Upper lobe of left lung (tissue), 6 donors: Measurements from ENCODE around the gene DPP10. TPM values are rescaled to one million over a fixed set of nuclear protein-coding genes. Genes with fewer than 3 reads are reported as not detected.

Experiments used
- ATAC-seq, 2 donors: fragments of 200-7000 bp; cut with Tn5 transposase; one replicate each; pipeline ENCODE4 v1.9.1; 2022; ENCODE audit warnings: mild to moderate bottlenecking in 2 of 2, moderate library complexity in 2 of 2; ENCODE audit not compliant: low FRiP score in 2 of 2
- DNase-seq, 2 donors: peaks; one replicate each; pipeline ENCODE4 v3.0.0-alpha.2; 2019 to 2020
- H3K27ac ChIP-seq, 4 donors: fragments of 200-600 bp; sonication (generic); one replicate each; pipeline ENCODE4 v1.5.1; 2016 to 2019
- H3K27me3 ChIP-seq, 4 donors: fragments of 200-600 bp; sonication (generic); one replicate each; pipeline ENCODE4 v1.5.1; 2017 to 2019
- H3K36me3 ChIP-seq, 4 donors: fragments of 200-600 bp; sonication (generic); one replicate each; pipeline ENCODE4 v1.5.1; 2016 to 2019
- H3K4me1 ChIP-seq, 4 donors: fragments of 200-600 bp; sonication (generic); one replicate each; pipeline ENCODE4 v1.5.1; 2018 to 2019
- H3K4me3 ChIP-seq, 4 donors: fragments of 200-600 bp; sonication (generic); one replicate each; pipeline ENCODE4 v1.5.1; 2017 to 2019; ENCODE audit warnings: mild to moderate bottlenecking in 2 of 4, moderate library complexity in 1 of 4
- H3K9me3 ChIP-seq, 4 donors: fragments of 200-600 bp; sonication (generic); one replicate each; pipeline ENCODE4 v1.5.1; 2018 to 2019
- CTCF ChIP-seq, 6 experiments: fragments of 450-650 bp in 4 of 6; fragments of 200-600 bp in 2 of 6; sonication (generic) in 2 of 6; IDR thresholded peaks; one replicate each; pipeline ENCODE4 v1.5.1; 2016 to 2019; ENCODE audit warnings: antibody characterized with exemption in 6 of 6
- EP300 ChIP-seq, 4 donors: sonication (generic); formaldehyde crosslinking; IDR thresholded peaks; one replicate each; pipeline ENCODE4 v1.5.1; 2017; ENCODE audit warnings: antibody characterized with exemption in 4 of 4, control low read depth in 2 of 4
- POLR2A ChIP-seq, 4 donors: fragments of 450-650 bp; IDR thresholded peaks; one replicate each; pipeline ENCODE4 v1.5.1; 2016 to 2017; ENCODE audit warnings: antibody characterized with exemption in 4 of 4, mild to moderate bottlenecking in 2 of 4
- POLR2AphosphoS5 ChIP-seq, 2 donors: sonication (generic); formaldehyde crosslinking; IDR thresholded peaks; one replicate each; pipeline ENCODE4 v1.5.1; 2017; ENCODE audit warnings: antibody characterized with exemption in 2 of 2
- WGBS, 2 donors: methylation state at CpG; one replicate each; pipeline ENCODE4 v1.1.5; 2017 to 2018; 5-methylcytosine and 5-hydroxymethylcytosine counted together
- total RNA-seq, 6 donors: library from RNA; depleted of rRNA in 4 of 6; stranded (reverse); fragments of >200 nt in 4 of 6; gene quantifications; one replicate each; pipeline versions ENCODE4 v1.1.0 to v1.2.1, GENCODE V29; 2016 to 2021
- donor health status: DM: no; HTN: no; CAD: no; lungs with moderate emphysema.
- donor health status: DM: no; HTN: yes; CAD: no; lungs with severe emphysema.

DPP10 gene
- total RNA-seq, 6 donors from 2014 or later = 0.46 to 1.7 (median 0.77) TPM; not detected in 2

GRCh38 chr2:115650827-115651226 lies 1208.4 kb downstream of the DPP10 start:
- no peak for DNase-seq
- no peaks in the 10 kb centered on the region for H3K27me3 ChIP-seq
- no peaks in the 10 kb centered on the region for H3K36me3 ChIP-seq
- H3K4me3 ChIP-seq = no peak overlapping the region
- H3K9me3 ChIP-seq = no peaks in the 10 kb centered on the region
- H3K27ac ChIP-seq = no peak overlapping the region
- TF ChIP-seq POLR2AphosphoS5 (IDR thresholded peaks at IDR 0.05) (no peak), CTCF (IDR thresholded peaks at IDR 0.05) (no peak), POLR2A (IDR thresholded peaks at IDR 0.05) (no peak), EP300 (IDR thresholded peaks at IDR 0.05) (no peak)
- no peak for ATAC-seq
- no peaks in the 10 kb centered on the region for H3K4me1 ChIP-seq
- WGBS, 2 donors = 59 to 70% methylated on average over 2 of the region's 2 CpGs

GRCh38 chr2:115652652-115653051 lies 1210.2 kb downstream of the DPP10 start:
- DNase-seq (no peak), ATAC-seq (no peak)
- H3K4me1 ChIP-seq = no peaks in the 10 kb centered on the region
- H3K4me3 ChIP-seq = no peak overlapping the region
- 80% methylated on average over 4 of the region's 4 CpGs for WGBS, 2 donors
- no peak overlapping the region for H3K27ac ChIP-seq
- no peaks in the 10 kb centered on the region for H3K27me3 ChIP-seq
- TF ChIP-seq POLR2A (IDR thresholded peaks at IDR 0.05) (no peak), POLR2AphosphoS5 (IDR thresholded peaks at IDR 0.05) (no peak), CTCF (IDR thresholded peaks at IDR 0.05) (no peak), EP300 (IDR thresholded peaks at IDR 0.05) (no peak)
- H3K9me3 ChIP-seq = no peaks in the 10 kb centered on the region
- H3K36me3 ChIP-seq = no peaks in the 10 kb centered on the region

- no peaks in the 10 kb centered on the region for H3K4me1 ChIP-seq
- H3K36me3 ChIP-seq = no peaks in the 10 kb centered on the region
- no peak overlapping the region for H3K4me3 ChIP-seq
- DNase-seq (no peak), ATAC-seq (no peak)
- no peaks in the 10 kb centered on the region for H3K9me3 ChIP-seq
- no peak overlapping the region for H3K27ac ChIP-seq
- no peak for TF ChIP-seq POLR2AphosphoS5 (IDR thresholded peaks at IDR 0.05)
- H3K27me3 ChIP-seq = no peaks in the 10 kb centered on the region
Observed at GRCh38 chr2:115654362-115654761, 1211.9 kb downstream of the DPP10 start.

- ATAC-seq = no peak
- Histone ChIP-seq H3K27me3 (no peaks in the 10 kb centered on the region), H3K9me3 (peaks cover 0 to 9% (median 4%) of the 10 kb centered on the region in 4 donors), H3K4me1 (no peaks in the 10 kb centered on the region), H3K36me3 (no peaks in the 10 kb centered on the region), H3K4me3 (no peak overlapping the region), H3K27ac (no peak overlapping the region)
- peak in 1 of 2 donors; percentile 32 for DNase-seq
- no peak for TF ChIP-seq POLR2A (IDR thresholded peaks at IDR 0.05)
- TF ChIP-seq EP300 (IDR thresholded peaks at IDR 0.05) = no peak
- TF ChIP-seq CTCF (IDR thresholded peaks at IDR 0.05) = no peak
- no peak for TF ChIP-seq POLR2AphosphoS5 (IDR thresholded peaks at IDR 0.05)
- WGBS, 2 donors = 86 to 95% methylated on average over 2 to 5 of the region's 5 CpGs
Observed at GRCh38 chr2:115678129-115678528, 1235.7 kb downstream of the DPP10 start.

- H3K36me3 ChIP-seq = no peaks in the 10 kb centered on the region
- WGBS, 2 donors = 66% methylated on average over 5 of the region's 5 CpGs
- H3K4me1 ChIP-seq = no peaks in the 10 kb centered on the region
- H3K27me3 ChIP-seq = no peaks in the 10 kb centered on the region
- H3K27ac ChIP-seq = no peak overlapping the region
- DNase-seq (no peak), ATAC-seq (no peak)
- H3K9me3 ChIP-seq = no peaks in the 10 kb centered on the region
- no peak overlapping the region for H3K4me3 ChIP-seq
- TF ChIP-seq POLR2AphosphoS5 (IDR thresholded peaks at IDR 0.05) (no peak), POLR2A (IDR thresholded peaks at IDR 0.05) (no peak), CTCF (IDR thresholded peaks at IDR 0.05) (no peak), EP300 (IDR thresholded peaks at IDR 0.05) (no peak)
Observed at GRCh38 chr2:115684345-115684744, 1241.9 kb downstream of the DPP10 start.
